Ishikawa (cell line): Measurements from ENCODE around the gene RRBP1.
A peak's percentile ranks its signal among the peaks of the same experiment; 100 is the strongest.

ENCODE experiments used
- CEBPB ChIP-seq: IDR thresholded peaks from 2 replicates; pipeline ENCODE4 v1.6.1; 2012
- CREB1 ChIP-seq: IDR thresholded peaks from 2 replicates; pipeline ENCODE4 v1.6.1; 2012; ENCODE audit warnings: low read depth
- EGR1 ChIP-seq: IDR thresholded peaks from 2 replicates; pipeline ENCODE4 v1.6.1; 2012
- EP300 ChIP-seq: IDR thresholded peaks from 2 replicates; pipeline ENCODE4 v1.6.1; 2012; ENCODE audit warnings: borderline replicate concordance
- FOXM1 ChIP-seq: IDR thresholded peaks from 2 replicates; pipeline ENCODE4 v1.6.1; 2012; ENCODE audit warnings: low read depth, borderline replicate concordance
- NFIC ChIP-seq: IDR thresholded peaks from 2 replicates; pipeline ENCODE4 v1.6.1; 2012
- RAD21 ChIP-seq: IDR thresholded peaks from 2 replicates; pipeline ENCODE4 v1.6.1; 2012; ENCODE audit warnings: low read depth
- TAF1 ChIP-seq: IDR thresholded peaks from 2 replicates; pipeline ENCODE4 v1.6.1; 2012; ENCODE audit warnings: low read depth, mild to moderate bottlenecking
- TCF12 ChIP-seq: IDR thresholded peaks from 2 replicates; pipeline ENCODE4 v1.6.1; 2012; ENCODE audit warnings: low read depth
- TEAD4 ChIP-seq: IDR thresholded peaks from 2 replicates; pipeline ENCODE4 v1.6.1; 2012
- YY1 ChIP-seq: IDR thresholded peaks from 2 replicates; pipeline ENCODE4 v1.6.1; 2012; ENCODE audit warnings: low read depth
- ZBTB7A ChIP-seq: IDR thresholded peaks from 2 replicates; pipeline ENCODE4 v1.6.1; 2012; ENCODE audit warnings: low read depth
- TF ChIP-seq, protein P1 (sequence below): IDR thresholded peaks from 2 replicates; pipeline ENCODE4 v1.6.1; 2012; ENCODE audit warnings: low read depth, mild to moderate bottlenecking
- TF ChIP-seq, protein P2 (sequence below): IDR thresholded peaks from 2 replicates; pipeline ENCODE4 v1.6.1; 2012
- TF ChIP-seq, protein P3 (sequence below): IDR thresholded peaks from 2 replicates; pipeline ENCODE4 v1.6.1; 2012

Gene RRBP1, protein sequence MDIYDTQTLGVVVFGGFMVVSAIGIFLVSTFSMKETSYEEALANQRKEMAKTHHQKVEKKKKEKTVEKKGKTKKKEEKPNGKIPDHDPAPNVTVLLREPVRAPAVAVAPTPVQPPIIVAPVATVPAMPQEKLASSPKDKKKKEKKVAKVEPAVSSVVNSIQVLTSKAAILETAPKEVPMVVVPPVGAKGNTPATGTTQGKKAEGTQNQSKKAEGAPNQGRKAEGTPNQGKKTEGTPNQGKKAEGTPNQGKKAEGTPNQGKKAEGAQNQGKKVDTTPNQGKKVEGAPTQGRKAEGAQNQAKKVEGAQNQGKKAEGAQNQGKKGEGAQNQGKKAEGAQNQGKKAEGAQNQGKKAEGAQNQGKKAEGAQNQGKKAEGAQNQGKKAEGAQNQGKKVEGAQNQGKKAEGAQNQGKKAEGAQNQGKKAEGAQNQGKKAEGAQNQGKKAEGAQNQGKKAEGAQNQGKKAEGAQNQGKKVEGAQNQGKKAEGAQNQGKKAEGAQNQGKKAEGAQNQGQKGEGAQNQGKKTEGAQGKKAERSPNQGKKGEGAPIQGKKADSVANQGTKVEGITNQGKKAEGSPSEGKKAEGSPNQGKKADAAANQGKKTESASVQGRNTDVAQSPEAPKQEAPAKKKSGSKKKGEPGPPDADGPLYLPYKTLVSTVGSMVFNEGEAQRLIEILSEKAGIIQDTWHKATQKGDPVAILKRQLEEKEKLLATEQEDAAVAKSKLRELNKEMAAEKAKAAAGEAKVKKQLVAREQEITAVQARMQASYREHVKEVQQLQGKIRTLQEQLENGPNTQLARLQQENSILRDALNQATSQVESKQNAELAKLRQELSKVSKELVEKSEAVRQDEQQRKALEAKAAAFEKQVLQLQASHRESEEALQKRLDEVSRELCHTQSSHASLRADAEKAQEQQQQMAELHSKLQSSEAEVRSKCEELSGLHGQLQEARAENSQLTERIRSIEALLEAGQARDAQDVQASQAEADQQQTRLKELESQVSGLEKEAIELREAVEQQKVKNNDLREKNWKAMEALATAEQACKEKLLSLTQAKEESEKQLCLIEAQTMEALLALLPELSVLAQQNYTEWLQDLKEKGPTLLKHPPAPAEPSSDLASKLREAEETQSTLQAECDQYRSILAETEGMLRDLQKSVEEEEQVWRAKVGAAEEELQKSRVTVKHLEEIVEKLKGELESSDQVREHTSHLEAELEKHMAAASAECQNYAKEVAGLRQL (N-terminal part only)

DNA sequence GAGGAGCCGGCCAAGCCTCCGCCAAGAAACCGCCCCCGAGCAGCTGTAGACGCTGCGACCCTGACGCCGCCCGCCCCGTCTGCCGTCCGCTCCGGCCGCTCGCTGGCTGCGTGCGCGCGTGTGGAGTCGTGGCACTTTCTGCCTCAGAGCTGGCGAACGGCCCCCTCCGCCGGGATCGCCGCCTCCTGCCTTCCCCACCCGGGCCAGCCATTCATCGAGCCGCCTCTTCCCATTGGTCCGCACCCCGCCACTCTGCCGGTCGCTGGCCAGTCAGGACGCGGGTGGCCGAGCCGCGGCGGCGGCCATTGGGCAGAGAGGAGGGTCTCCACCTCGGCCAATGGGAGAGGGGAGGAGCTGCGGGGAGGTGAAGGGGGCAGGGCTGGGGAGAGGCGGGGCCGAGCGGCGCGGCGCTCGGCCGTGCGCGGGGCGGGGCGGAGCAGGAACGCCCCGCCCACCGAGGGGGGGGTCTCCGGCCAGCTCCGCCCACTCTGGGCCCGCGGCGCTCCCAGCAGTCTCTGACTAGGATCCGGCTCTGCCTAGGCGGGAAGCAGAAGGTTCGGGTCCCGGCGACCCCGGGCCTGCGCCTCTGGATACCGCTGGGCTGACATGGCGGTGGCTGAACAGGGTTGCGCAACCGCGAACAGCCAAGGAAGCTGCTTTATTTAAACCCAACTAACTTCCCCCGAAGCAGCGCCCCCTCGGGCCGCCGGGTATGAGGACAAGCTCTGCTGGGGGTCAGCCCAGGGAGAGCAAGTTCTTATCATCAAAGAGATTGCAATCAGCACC, at the start of gene RRBP1:
RRBP1 (minus strand) TSS at position 140 of the 786 bp plus-strand sequence. CDS start 21,735 bp downstream, outside the sequence.
- TF ChIP-seq, protein P1, sequence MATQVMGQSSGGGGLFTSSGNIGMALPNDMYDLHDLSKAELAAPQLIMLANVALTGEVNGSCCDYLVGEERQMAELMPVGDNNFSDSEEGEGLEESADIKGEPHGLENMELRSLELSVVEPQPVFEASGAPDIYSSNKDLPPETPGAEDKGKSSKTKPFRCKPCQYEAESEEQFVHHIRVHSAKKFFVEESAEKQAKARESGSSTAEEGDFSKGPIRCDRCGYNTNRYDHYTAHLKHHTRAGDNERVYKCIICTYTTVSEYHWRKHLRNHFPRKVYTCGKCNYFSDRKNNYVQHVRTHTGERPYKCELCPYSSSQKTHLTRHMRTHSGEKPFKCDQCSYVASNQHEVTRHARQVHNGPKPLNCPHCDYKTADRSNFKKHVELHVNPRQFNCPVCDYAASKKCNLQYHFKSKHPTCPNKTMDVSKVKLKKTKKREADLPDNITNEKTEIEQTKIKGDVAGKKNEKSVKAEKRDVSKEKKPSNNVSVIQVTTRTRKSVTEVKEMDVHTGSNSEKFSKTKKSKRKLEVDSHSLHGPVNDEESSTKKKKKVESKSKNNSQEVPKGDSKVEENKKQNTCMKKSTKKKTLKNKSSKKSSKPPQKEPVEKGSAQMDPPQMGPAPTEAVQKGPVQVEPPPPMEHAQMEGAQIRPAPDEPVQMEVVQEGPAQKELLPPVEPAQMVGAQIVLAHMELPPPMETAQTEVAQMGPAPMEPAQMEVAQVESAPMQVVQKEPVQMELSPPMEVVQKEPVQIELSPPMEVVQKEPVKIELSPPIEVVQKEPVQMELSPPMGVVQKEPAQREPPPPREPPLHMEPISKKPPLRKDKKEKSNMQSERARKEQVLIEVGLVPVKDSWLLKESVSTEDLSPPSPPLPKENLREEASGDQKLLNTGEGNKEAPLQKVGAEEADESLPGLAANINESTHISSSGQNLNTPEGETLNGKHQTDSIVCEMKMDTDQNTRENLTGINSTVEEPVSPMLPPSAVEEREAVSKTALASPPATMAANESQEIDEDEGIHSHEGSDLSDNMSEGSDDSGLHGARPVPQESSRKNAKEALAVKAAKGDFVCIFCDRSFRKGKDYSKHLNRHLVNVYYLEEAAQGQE: no peak
- no peak for TF ChIP-seq EP300
- TF ChIP-seq, protein P2, sequence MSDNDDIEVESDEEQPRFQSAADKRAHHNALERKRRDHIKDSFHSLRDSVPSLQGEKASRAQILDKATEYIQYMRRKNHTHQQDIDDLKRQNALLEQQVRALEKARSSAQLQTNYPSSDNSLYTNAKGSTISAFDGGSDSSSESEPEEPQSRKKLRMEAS: peak; percentile 31; the same call in 1 of the 2 replicates
- peak; percentile 94 for TF ChIP-seq CEBPB
- TF ChIP-seq EGR1: no peak
- TF ChIP-seq YY1: peak; percentile 12; the same call in 1 of the 2 replicates
- peak; percentile 17; the same call in 1 of the 2 replicates for TF ChIP-seq RAD21
- TF ChIP-seq, protein P3, sequence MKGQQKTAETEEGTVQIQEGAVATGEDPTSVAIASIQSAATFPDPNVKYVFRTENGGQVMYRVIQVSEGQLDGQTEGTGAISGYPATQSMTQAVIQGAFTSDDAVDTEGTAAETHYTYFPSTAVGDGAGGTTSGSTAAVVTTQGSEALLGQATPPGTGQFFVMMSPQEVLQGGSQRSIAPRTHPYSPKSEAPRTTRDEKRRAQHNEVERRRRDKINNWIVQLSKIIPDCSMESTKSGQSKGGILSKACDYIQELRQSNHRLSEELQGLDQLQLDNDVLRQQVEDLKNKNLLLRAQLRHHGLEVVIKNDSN: no peak
- peak; percentile 90 for TF ChIP-seq TAF1
- no peak for TF ChIP-seq CREB1
- no peak for TF ChIP-seq TCF12
- TF ChIP-seq FOXM1: no peak; the same call in 1 of the 2 replicates
- no peak for TF ChIP-seq TEAD4
- peak; percentile 52; the same call in 1 of the 2 replicates for TF ChIP-seq ZBTB7A
- no peak for TF ChIP-seq NFIC

DNA sequence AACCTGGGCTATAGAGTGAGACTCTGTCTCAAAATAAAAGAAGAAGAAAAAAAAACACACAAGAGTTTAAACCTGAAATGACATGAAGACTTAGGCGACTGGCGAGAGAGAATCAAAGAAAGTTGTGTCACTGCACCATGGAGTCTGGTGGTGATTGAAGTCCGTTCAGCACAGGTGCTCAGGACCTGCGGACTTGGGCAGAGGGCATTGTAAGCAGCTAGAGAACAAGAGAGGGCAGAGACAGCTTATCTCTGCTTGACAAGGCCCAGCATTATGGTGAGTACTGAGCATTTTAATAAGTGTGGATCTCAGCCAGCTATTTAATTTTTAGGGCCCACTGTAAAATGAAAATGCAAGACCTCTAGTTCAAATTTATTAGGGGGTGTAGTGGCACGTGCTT, 49.2 kb upstream of the RRBP1 start:
- TF ChIP-seq, protein P1: no peak
- TF ChIP-seq CREB1 (no peak), CEBPB (no peak), RAD21 (no peak), YY1 (no peak), EP300 (no peak), ZBTB7A (no peak), TEAD4 (no peak)
- TF ChIP-seq, protein P2: no peak
- TF ChIP-seq, protein P3: no peak

DNA sequence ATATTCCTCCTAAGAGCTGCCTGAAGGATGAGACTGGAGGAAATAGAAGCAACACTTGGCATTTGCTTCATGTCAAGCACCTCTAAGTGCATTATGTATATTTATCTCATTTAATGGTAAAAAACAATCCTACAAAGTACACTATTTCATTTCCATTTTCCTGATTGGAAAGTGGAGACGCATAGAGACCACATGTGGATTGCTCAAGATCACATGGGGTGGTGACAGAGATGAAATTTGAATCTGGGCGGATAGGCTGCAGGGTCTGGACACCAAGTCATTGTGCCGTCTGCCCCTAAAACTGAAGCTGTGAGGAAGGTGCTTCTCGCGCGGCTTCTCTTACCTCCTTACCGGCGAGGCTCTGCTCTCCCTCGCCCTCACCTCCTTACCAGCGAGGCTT, 48.0 kb upstream of the RRBP1 start:
- TF ChIP-seq, protein P1: no peak
- no peak for TF ChIP-seq CREB1
- TF ChIP-seq, protein P2: no peak
- no peak for TF ChIP-seq EP300
- TF ChIP-seq FOXM1: no peak
- TF ChIP-seq CEBPB: no peak
- no peak for TF ChIP-seq TEAD4
- no peak for TF ChIP-seq EGR1
- no peak for TF ChIP-seq YY1
- TF ChIP-seq RAD21: no peak
